Activated naive CD8-positive, alpha-beta T cell treated with anti-CD3 and anti-CD28 coated beads, Interleukin-2, amount 10 ng/mL, durations not matched to agents 7 days and 5 days (primary cell): ENCODE data around the gene SETDB2. TPM values are rescaled to one million over a fixed set of nuclear protein-coding genes. Genes with fewer than 3 reads are reported as not detected.
A peak's percentile ranks its signal among the peaks of the same experiment; 100 is the strongest.

Experiments
- ATAC-seq: fragments of 150-1000 bp; cut with Tn5 transposase; one replicate; pipeline ENCODE4 v1.10.0; 2021; ENCODE audit warnings: low read depth, moderate library complexity
- POLR2A ChIA-PET: fragments of 350-600 bp; sonication (Branson Sonifier 250); formaldehyde crosslinking; loops from one replicate; lab custom pipeline; 2021; ENCODE audit warnings: antibody characterized with exemption; lab: Charles Lee
- DNase-seq: peaks from one replicate; pipeline ENCODE4 v3.0.0; 2021
- H3K27ac Mint-ChIP-seq: one replicate; pipeline ENCODE4 v1.8.0; 2022; ENCODE audit warnings: mild to moderate bottlenecking, mixed read lengths
- H3K27me3 Mint-ChIP-seq: one replicate; pipeline ENCODE4 v1.8.0; 2022; ENCODE audit warnings: mild to moderate bottlenecking, moderate library complexity, mixed read lengths
- H3K36me3 Mint-ChIP-seq: one replicate; pipeline ENCODE4 v1.8.0; 2021; ENCODE audit warnings: mild to moderate bottlenecking, mixed read lengths
- H3K4me1 Mint-ChIP-seq: one replicate; pipeline ENCODE4 v1.8.0; 2021; ENCODE audit warnings: mixed read lengths
- H3K4me3 Mint-ChIP-seq: one replicate; pipeline ENCODE4 v1.8.0; 2022; ENCODE audit warnings: mild to moderate bottlenecking, moderate library complexity, mixed read lengths
- H3K9me3 Mint-ChIP-seq: one replicate; pipeline ENCODE4 v1.8.0; 2021; ENCODE audit warnings: mixed read lengths
- total RNA-seq, 2 experiments: library from RNA; stranded (reverse); gene quantifications; one replicate each; pipeline ENCODE4 v1.2.3, GENCODE V29; 2021

The SETDB2 gene
- total RNA-seq, 2 experiments from 2014 or later = 21.1 to 21.6 TPM

- ATAC-seq (no peak), DNase-seq (no peak)
- H3K27me3 Mint-ChIP-seq = no peaks in the 10 kb centered on the region
- peaks cover 48% of the 10 kb centered on the region for H3K36me3 Mint-ChIP-seq
- peak overlapping the region; percentile 98 for H3K27ac Mint-ChIP-seq
- POLR2A ChIA-PET = interaction anchor here (0.8 to 5.1 kb wide), 5 partner anchors 10 to 386 kb away, joined by 3 to 119 read pairs (median 4); partner anchors contain the start of genes CAB39L, KPNA3 and SETDB2
- H3K9me3 Mint-ChIP-seq = no peaks in the 10 kb centered on the region
- peaks cover 51% of the 10 kb centered on the region for H3K4me1 Mint-ChIP-seq
- peak overlapping the region; percentile 95 for H3K4me3 Mint-ChIP-seq
Observed at GRCh38 chr13:49497272-49497671, 53.2 kb downstream of the SETDB2 start.

GRCh38 chr13:49498206-49498605, 54.1 kb downstream of the SETDB2 start:
- POLR2A ChIA-PET = no interaction called here
- Mint-ChIP-seq H3K27me3 (no peaks in the 10 kb centered on the region), H3K27ac (peak overlapping the region; percentile 22), H3K9me3 (no peaks in the 10 kb centered on the region), H3K36me3 (peaks cover 49% of the 10 kb centered on the region), H3K4me1 (peaks cover 54% of the 10 kb centered on the region), H3K4me3 (no peak overlapping the region)
- ATAC-seq (no peak), DNase-seq (no peak)

GRCh38 chr13:49499889-49500660, 56.0 kb downstream of the SETDB2 start:
- DNase-seq = no peak
- H3K4me1 Mint-ChIP-seq = peaks cover 44% of the 10 kb centered on the region
- peaks cover 52% of the 10 kb centered on the region for H3K36me3 Mint-ChIP-seq
- POLR2A ChIA-PET = interaction anchor here (1.3 kb wide), 1 partner anchor 56 kb away, joined by 5 read pairs; the partner anchor contains the start of genes CAB39L and SETDB2
- ATAC-seq = no peak
- no peak overlapping the region for H3K27ac Mint-ChIP-seq
- no peaks in the 10 kb centered on the region for H3K27me3 Mint-ChIP-seq
- no peak overlapping the region for H3K4me3 Mint-ChIP-seq
- H3K9me3 Mint-ChIP-seq = no peaks in the 10 kb centered on the region

- Mint-ChIP-seq H3K27me3 (no peaks in the 10 kb centered on the region), H3K27ac (no peak overlapping the region), H3K4me1 (peaks cover 31% of the 10 kb centered on the region), H3K9me3 (peaks cover 3% of the 10 kb centered on the region), H3K36me3 (peaks cover 55% of the 10 kb centered on the region), H3K4me3 (no peak overlapping the region)
- POLR2A ChIA-PET = no interaction called here
- ATAC-seq = no peak
- no peak for DNase-seq
Observed at GRCh38 chr13:49502954-49503353, 58.9 kb downstream of the SETDB2 start.

- no peak overlapping the region for H3K4me3 Mint-ChIP-seq
- peaks cover 47% of the 10 kb centered on the region for H3K36me3 Mint-ChIP-seq
- ATAC-seq = no peak
- DNase-seq = no peak
- H3K9me3 Mint-ChIP-seq = peaks cover 3% of the 10 kb centered on the region
- H3K4me1 Mint-ChIP-seq = peaks cover 24% of the 10 kb centered on the region
- POLR2A ChIA-PET = no interaction called here
- H3K27ac Mint-ChIP-seq = no peak overlapping the region
- H3K27me3 Mint-ChIP-seq = no peaks in the 10 kb centered on the region
Observed at GRCh38 chr13:49503951-49504350, 59.9 kb downstream of the SETDB2 start.

- POLR2A ChIA-PET = no interaction called here
- ATAC-seq (no peak), DNase-seq (no peak)
- Mint-ChIP-seq H3K4me3 (no peak overlapping the region), H3K4me1 (peaks cover 8% of the 10 kb centered on the region), H3K27me3 (no peaks in the 10 kb centered on the region), H3K9me3 (peaks cover 2% of the 10 kb centered on the region), H3K27ac (peak overlapping the region; percentile 58), H3K36me3 (peaks cover 46% of the 10 kb centered on the region)
Observed at GRCh38 chr13:49512578-49512977, 68.5 kb downstream of the SETDB2 start.

GRCh38 chr13:49516467-49516866, 72.4 kb downstream of the SETDB2 start:
- no peaks in the 10 kb centered on the region for H3K27me3 Mint-ChIP-seq
- H3K9me3 Mint-ChIP-seq = no peaks in the 10 kb centered on the region
- POLR2A ChIA-PET = no interaction called here
- peaks cover 37% of the 10 kb centered on the region for H3K36me3 Mint-ChIP-seq
- H3K4me1 Mint-ChIP-seq = peaks cover 2% of the 10 kb centered on the region
- no peak overlapping the region for H3K27ac Mint-ChIP-seq
- ATAC-seq (no peak), DNase-seq (no peak)
- H3K4me3 Mint-ChIP-seq = no peak overlapping the region

GRCh38 chr13:49517461-49517860, 73.4 kb downstream of the SETDB2 start:
- Mint-ChIP-seq H3K36me3 (peaks cover 34% of the 10 kb centered on the region), H3K4me1 (peaks cover 2% of the 10 kb centered on the region), H3K9me3 (no peaks in the 10 kb centered on the region), H3K27ac (no peak overlapping the region), H3K4me3 (no peak overlapping the region), H3K27me3 (no peaks in the 10 kb centered on the region)
- no peak for DNase-seq
- POLR2A ChIA-PET = no interaction called here
- ATAC-seq = no peak

- Mint-ChIP-seq H3K36me3 (peaks cover 14% of the 10 kb centered on the region), H3K9me3 (no peaks in the 10 kb centered on the region), H3K27me3 (no peaks in the 10 kb centered on the region), H3K4me1 (peaks cover 7% of the 10 kb centered on the region), H3K4me3 (no peak overlapping the region), H3K27ac (no peak overlapping the region)
- POLR2A ChIA-PET = no interaction called here
- DNase-seq (no peak), ATAC-seq (no peak)
Observed at GRCh38 chr13:49521224-49521623, 77.2 kb downstream of the SETDB2 start.

GRCh38 chr13:49524740-49525501, 80.8 kb downstream of the SETDB2 start:
- POLR2A ChIA-PET = interaction anchor here (0.7 to 1.0 kb wide), 2 partner anchors 14 to 60 kb away, joined by 3 to 4 read pairs; no protein-coding TSS in a partner anchor
- Mint-ChIP-seq H3K27me3 (no peaks in the 10 kb centered on the region), H3K36me3 (peaks cover 16% of the 10 kb centered on the region), H3K9me3 (no peaks in the 10 kb centered on the region), H3K4me3 (no peak overlapping the region), H3K27ac (no peak overlapping the region), H3K4me1 (peaks cover 5% of the 10 kb centered on the region)
- DNase-seq (no peak), ATAC-seq (no peak)

- POLR2A ChIA-PET = no interaction called here
- H3K27ac Mint-ChIP-seq = no peak overlapping the region
- H3K9me3 Mint-ChIP-seq = no peaks in the 10 kb centered on the region
- DNase-seq (no peak), ATAC-seq (no peak)
- H3K36me3 Mint-ChIP-seq = peaks cover 27% of the 10 kb centered on the region
- H3K4me1 Mint-ChIP-seq = peaks cover 5% of the 10 kb centered on the region
- H3K4me3 Mint-ChIP-seq = no peak overlapping the region
- H3K27me3 Mint-ChIP-seq = no peaks in the 10 kb centered on the region
Observed at GRCh38 chr13:49527123-49527522, 83.0 kb downstream of the SETDB2 start.

- H3K27me3 Mint-ChIP-seq = no peaks in the 10 kb centered on the region
- no peak overlapping the region for H3K27ac Mint-ChIP-seq
- H3K4me1 Mint-ChIP-seq = peaks cover 12% of the 10 kb centered on the region
- no peak overlapping the region for H3K4me3 Mint-ChIP-seq
- DNase-seq = no peak
- no peak for ATAC-seq
- H3K9me3 Mint-ChIP-seq = no peaks in the 10 kb centered on the region
- POLR2A ChIA-PET = no interaction called here
- peaks cover 33% of the 10 kb centered on the region for H3K36me3 Mint-ChIP-seq
Observed at GRCh38 chr13:49528161-49528560, 84.1 kb downstream of the SETDB2 start.

GRCh38 chr13:49530457-49530856, 86.4 kb downstream of the SETDB2 start:
- Mint-ChIP-seq H3K27me3 (no peaks in the 10 kb centered on the region), H3K27ac (no peak overlapping the region), H3K9me3 (no peaks in the 10 kb centered on the region), H3K4me1 (peaks cover 12% of the 10 kb centered on the region), H3K36me3 (peaks cover 43% of the 10 kb centered on the region), H3K4me3 (no peak overlapping the region)
- POLR2A ChIA-PET = interaction anchor here (0.6 kb wide), 1 partner anchor 56 kb away, joined by 3 read pairs; no protein-coding TSS in a partner anchor
- no peak for ATAC-seq
- DNase-seq = no peak
